ENCODE data around the gene NRXN3. TPM values are rescaled to one million over a fixed set of nuclear protein-coding genes. Genes with fewer than 3 reads are reported as not detected.

The NRXN3 gene
- polyA plus RNA-seq, 1 of the 3 experiments (the other 2 are of a cell fraction) = 1.6 TPM

DNA sequence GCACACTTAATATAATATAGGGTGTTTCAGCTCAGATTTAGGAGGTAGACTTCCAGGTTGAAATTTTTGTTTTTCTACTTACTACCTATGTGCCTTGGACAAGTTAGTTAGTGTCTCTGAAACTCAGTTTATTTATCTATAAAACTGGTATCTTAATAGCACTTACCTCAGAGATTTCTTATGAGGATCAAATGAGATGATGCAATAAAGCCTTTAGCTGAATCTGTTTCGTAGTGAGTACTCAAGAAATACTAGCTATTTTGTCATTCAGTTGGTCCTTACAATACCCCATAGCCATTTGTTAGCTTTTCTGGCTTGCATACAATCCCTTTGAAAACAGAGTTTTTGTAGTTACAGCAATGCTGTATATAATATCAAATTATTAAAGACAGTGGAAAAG, 497.0 kb downstream of the NRXN3 start:
- no peaks in the 10 kb centered on the region for H3K9me3 ChIP-seq
- H3K27me3 ChIP-seq (ENCODE audit: insufficient read depth) = no peaks in the 10 kb centered on the region
- TF ChIP-seq, protein P1, sequence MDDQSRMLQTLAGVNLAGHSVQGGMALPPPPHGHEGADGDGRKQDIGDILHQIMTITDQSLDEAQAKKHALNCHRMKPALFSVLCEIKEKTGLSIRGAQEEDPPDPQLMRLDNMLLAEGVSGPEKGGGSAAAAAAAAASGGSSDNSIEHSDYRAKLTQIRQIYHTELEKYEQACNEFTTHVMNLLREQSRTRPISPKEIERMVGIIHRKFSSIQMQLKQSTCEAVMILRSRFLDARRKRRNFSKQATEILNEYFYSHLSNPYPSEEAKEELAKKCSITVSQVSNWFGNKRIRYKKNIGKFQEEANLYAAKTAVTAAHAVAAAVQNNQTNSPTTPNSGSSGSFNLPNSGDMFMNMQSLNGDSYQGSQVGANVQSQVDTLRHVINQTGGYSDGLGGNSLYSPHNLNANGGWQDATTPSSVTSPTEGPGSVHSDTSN (IDR thresholded peaks at IDR 0.05) = no peak
- no peaks in the 10 kb centered on the region for H4K20me1 ChIP-seq (ENCODE audit: insufficient read depth)
- H2AFZ ChIP-seq (ENCODE audit: low read depth) = no peak overlapping the region
- H3K9me2 ChIP-seq = no peaks in the 10 kb centered on the region
- H3K4me3 ChIP-seq (ENCODE audit: low read depth in 2 of 2, low read length in 1 of 2) = no peak overlapping the region
- H3K4me2 ChIP-seq = no peak overlapping the region
- no peaks in the 10 kb centered on the region for H3K4me1 ChIP-seq (ENCODE audit: control insufficient read depth in 1 of 2, insufficient read depth in 2 of 2, low read depth in 1 of 2, low read length in 1 of 2)
- no peak overlapping the region for H3K9ac ChIP-seq
- 14% methylated on average over 1 of the region's 1 CpG for WGBS (ENCODE audit: low lambda C conversion rate)
- ChIA-PET POLR2A (no interaction called here), CTCF (no interaction called here)
- H3K36me3 ChIP-seq (replicated peaks in 1 of 2; ENCODE audit: control insufficient read depth in 1 of 2, insufficient read depth in 2 of 2, low read length in 1 of 2) = no peaks in the 10 kb centered on the region
- H3K79me2 ChIP-seq (ENCODE audit: insufficient read depth) = no peaks in the 10 kb centered on the region
- H3F3A ChIP-seq (replicated peaks; ENCODE audit: insufficient read depth) = no peaks in the 10 kb centered on the region
- H3K27ac ChIP-seq (ENCODE audit: low read depth in 2 of 2, low read length in 1 of 2) = no peak overlapping the region
- no peak for DNase-seq

DNA sequence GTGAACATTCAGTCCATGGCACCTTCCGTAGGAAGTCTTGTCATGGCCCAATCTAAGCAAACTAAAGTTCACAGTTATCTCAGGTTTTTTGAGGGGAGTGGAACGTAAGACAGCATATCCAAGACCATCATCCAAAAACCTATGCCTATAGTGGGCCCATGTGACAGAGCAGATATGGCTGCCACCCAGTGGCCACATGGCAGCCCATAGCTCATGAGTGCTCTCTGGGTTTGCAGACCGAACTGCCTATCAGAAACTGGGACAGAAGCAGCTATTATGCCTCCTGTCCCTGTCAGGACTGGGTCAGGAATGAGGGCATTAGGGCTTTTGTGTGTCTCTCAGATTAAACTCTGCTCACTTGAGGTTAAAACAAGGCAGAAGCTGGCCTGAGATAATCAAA, 503.7 kb downstream of the NRXN3 start:
- Histone ChIP-seq H3K36me3 (replicated peaks in 1 of 2; ENCODE audit: control insufficient read depth in 1 of 2, insufficient read depth in 2 of 2, low read length in 1 of 2) (no peaks in the 10 kb centered on the region), H3K9me2 (no peaks in the 10 kb centered on the region)

DNA sequence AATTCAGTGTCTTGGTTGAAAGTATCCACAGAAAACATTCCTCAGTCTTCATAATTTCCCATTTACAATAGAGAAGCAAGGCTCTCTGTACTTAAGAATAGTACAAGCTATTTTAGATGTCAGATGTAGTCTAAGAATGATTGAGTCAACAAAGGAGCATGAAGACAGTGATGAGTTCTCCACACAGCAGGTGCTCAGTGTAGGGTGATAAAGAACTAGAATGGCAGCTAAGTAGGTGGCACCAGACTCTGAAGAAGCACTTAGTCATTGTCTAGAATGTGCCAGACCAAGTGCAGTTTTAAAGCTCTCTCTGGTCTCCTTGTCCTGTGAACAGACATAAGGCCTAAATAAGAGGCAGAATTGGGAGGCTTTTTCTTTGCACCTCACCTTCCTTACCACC, 504.6 kb downstream of the NRXN3 start:
- H3K9me3 ChIP-seq = no peaks in the 10 kb centered on the region; the same call in 1 of the 2 replicates
- DNase-seq = no peak
- H3K4me1 ChIP-seq (ENCODE audit: control insufficient read depth in 1 of 2, insufficient read depth in 2 of 2, low read depth in 1 of 2, low read length in 1 of 2) = no peaks in the 10 kb centered on the region
- ChIA-PET CTCF (no interaction called here), POLR2A (no interaction called here)
- no peak overlapping the region for H3K4me3 ChIP-seq (ENCODE audit: low read depth in 2 of 2, low read length in 1 of 2)
- H3F3A ChIP-seq (replicated peaks; ENCODE audit: insufficient read depth) = no peaks in the 10 kb centered on the region
- H3K27me3 ChIP-seq (ENCODE audit: insufficient read depth) = no peaks in the 10 kb centered on the region
- H3K27ac ChIP-seq (ENCODE audit: low read depth in 2 of 2, low read length in 1 of 2) = no peak overlapping the region
- no peaks in the 10 kb centered on the region for H3K9me2 ChIP-seq
- no peaks in the 10 kb centered on the region for H3K36me3 ChIP-seq (replicated peaks in 1 of 2; ENCODE audit: control insufficient read depth in 1 of 2, insufficient read depth in 2 of 2, low read length in 1 of 2)
- no peaks in the 10 kb centered on the region for H4K20me1 ChIP-seq (ENCODE audit: insufficient read depth)
- no peak overlapping the region for H3K9ac ChIP-seq
- no peaks in the 10 kb centered on the region for H3K79me2 ChIP-seq (ENCODE audit: insufficient read depth)
- no peak overlapping the region for H3K4me2 ChIP-seq
- no peak overlapping the region for H2AFZ ChIP-seq (ENCODE audit: low read depth)
- TF ChIP-seq, protein P2, sequence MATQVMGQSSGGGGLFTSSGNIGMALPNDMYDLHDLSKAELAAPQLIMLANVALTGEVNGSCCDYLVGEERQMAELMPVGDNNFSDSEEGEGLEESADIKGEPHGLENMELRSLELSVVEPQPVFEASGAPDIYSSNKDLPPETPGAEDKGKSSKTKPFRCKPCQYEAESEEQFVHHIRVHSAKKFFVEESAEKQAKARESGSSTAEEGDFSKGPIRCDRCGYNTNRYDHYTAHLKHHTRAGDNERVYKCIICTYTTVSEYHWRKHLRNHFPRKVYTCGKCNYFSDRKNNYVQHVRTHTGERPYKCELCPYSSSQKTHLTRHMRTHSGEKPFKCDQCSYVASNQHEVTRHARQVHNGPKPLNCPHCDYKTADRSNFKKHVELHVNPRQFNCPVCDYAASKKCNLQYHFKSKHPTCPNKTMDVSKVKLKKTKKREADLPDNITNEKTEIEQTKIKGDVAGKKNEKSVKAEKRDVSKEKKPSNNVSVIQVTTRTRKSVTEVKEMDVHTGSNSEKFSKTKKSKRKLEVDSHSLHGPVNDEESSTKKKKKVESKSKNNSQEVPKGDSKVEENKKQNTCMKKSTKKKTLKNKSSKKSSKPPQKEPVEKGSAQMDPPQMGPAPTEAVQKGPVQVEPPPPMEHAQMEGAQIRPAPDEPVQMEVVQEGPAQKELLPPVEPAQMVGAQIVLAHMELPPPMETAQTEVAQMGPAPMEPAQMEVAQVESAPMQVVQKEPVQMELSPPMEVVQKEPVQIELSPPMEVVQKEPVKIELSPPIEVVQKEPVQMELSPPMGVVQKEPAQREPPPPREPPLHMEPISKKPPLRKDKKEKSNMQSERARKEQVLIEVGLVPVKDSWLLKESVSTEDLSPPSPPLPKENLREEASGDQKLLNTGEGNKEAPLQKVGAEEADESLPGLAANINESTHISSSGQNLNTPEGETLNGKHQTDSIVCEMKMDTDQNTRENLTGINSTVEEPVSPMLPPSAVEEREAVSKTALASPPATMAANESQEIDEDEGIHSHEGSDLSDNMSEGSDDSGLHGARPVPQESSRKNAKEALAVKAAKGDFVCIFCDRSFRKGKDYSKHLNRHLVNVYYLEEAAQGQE (IDR thresholded peaks at IDR 0.05; ENCODE audit: low read depth, low read length) = no peak
- TF ChIP-seq, protein P1 (IDR thresholded peaks at IDR 0.05) = no peak
- TF ChIP-seq CHD2 (IDR thresholded peaks at IDR 0.05; ENCODE audit: low read length, partially characterized antibody) = no peak
- TF ChIP-seq, protein P3, sequence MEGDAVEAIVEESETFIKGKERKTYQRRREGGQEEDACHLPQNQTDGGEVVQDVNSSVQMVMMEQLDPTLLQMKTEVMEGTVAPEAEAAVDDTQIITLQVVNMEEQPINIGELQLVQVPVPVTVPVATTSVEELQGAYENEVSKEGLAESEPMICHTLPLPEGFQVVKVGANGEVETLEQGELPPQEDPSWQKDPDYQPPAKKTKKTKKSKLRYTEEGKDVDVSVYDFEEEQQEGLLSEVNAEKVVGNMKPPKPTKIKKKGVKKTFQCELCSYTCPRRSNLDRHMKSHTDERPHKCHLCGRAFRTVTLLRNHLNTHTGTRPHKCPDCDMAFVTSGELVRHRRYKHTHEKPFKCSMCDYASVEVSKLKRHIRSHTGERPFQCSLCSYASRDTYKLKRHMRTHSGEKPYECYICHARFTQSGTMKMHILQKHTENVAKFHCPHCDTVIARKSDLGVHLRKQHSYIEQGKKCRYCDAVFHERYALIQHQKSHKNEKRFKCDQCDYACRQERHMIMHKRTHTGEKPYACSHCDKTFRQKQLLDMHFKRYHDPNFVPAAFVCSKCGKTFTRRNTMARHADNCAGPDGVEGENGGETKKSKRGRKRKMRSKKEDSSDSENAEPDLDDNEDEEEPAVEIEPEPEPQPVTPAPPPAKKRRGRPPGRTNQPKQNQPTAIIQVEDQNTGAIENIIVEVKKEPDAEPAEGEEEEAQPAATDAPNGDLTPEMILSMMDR (IDR thresholded peaks at IDR 0.05) = no peak
- TF ChIP-seq, protein P4, sequence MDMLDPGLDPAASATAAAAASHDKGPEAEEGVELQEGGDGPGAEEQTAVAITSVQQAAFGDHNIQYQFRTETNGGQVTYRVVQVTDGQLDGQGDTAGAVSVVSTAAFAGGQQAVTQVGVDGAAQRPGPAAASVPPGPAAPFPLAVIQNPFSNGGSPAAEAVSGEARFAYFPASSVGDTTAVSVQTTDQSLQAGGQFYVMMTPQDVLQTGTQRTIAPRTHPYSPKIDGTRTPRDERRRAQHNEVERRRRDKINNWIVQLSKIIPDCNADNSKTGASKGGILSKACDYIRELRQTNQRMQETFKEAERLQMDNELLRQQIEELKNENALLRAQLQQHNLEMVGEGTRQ (IDR thresholded peaks at IDR 0.05; ENCODE audit: borderline replicate concordance, low read depth, low read length) = no peak

More for the DNA sequence above, 503.7 kb downstream of the NRXN3 start:
- no peak for TF ChIP-seq EP300 (IDR thresholded peaks at IDR 0.05; ENCODE audit: borderline replicate concordance in 1 of 2, low read depth in 1 of 2, low read length in 1 of 2)
- TF ChIP-seq, protein P3 (IDR thresholded peaks at IDR 0.05) = no peak
- TF ChIP-seq YY1 (IDR thresholded peaks at IDR 0.05; ENCODE audit: low read depth) = no peak
- no peak for TF ChIP-seq CHD2 (IDR thresholded peaks at IDR 0.05; ENCODE audit: low read length, partially characterized antibody)
- no peak for TF ChIP-seq RAD21 (IDR thresholded peaks at IDR 0.05; ENCODE audit: low read length)
- no peak overlapping the region for H2AFZ ChIP-seq (ENCODE audit: low read depth)
- ChIA-PET POLR2A (no interaction called here), CTCF (no interaction called here)
- H4K20me1 ChIP-seq (ENCODE audit: insufficient read depth) = no peaks in the 10 kb centered on the region
- no peaks in the 10 kb centered on the region for H3K27me3 ChIP-seq (ENCODE audit: insufficient read depth)
- no peaks in the 10 kb centered on the region for H3F3A ChIP-seq (replicated peaks; ENCODE audit: insufficient read depth)
- no peak overlapping the region for H3K4me2 ChIP-seq
- H3K4me1 ChIP-seq (ENCODE audit: control insufficient read depth in 1 of 2, insufficient read depth in 2 of 2, low read depth in 1 of 2, low read length in 1 of 2) = no peaks in the 10 kb centered on the region
- DNase-seq = no peak
- H3K27ac ChIP-seq (ENCODE audit: low read depth in 2 of 2, low read length in 1 of 2) = no peak overlapping the region
- H3K79me2 ChIP-seq (ENCODE audit: insufficient read depth) = no peaks in the 10 kb centered on the region
- H3K4me3 ChIP-seq (ENCODE audit: low read depth in 2 of 2, low read length in 1 of 2) = no peak overlapping the region
- 19% methylated on average over 3 of the region's 3 CpGs for WGBS (ENCODE audit: low lambda C conversion rate)
- no peak overlapping the region for H3K9ac ChIP-seq
- H3K9me3 ChIP-seq = no peaks in the 10 kb centered on the region; the same call in 1 of the 2 replicates

All from SK-N-SH (cell line).